ENCODE results near the gene CCDC33.

The CCDC33 gene

DNA sequence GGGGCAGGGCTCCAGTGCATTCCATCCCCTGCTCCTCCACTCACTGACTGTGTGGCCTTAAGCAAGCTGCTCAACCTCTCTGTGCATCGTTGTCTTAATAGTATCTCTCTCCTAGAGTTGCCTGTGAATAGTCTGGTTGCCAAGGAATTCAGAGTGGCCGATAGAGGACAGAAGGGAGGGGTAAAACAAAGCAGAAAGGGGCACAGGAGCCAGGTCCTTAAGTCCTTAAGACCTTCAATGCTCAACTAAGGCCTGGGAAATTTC is 145.0 kb downstream of the CCDC33 start:
- no peaks in the 10 kb centered on the region for H3K9me3 ChIP-seq (ENCODE audit: insufficient read depth, low read length)
- H3K4me3 ChIP-seq (ENCODE audit: insufficient read length, low read depth): no peak overlapping the region
- peaks cover 19% of the 10 kb centered on the region for H3K4me1 ChIP-seq (ENCODE audit: insufficient read depth, insufficient read length)
- TF ChIP-seq YY1 (IDR thresholded peaks at IDR 0.05; ENCODE audit: insufficient read depth, insufficient read length) (no peak), ZNF274 (IDR thresholded peaks at IDR 0.05; ENCODE audit: low read depth, low read length) (no peak), SUZ12 (IDR thresholded peaks at IDR 0.05; ENCODE audit: extremely low read depth, insufficient read depth, insufficient read length) (no peak)
- H3K36me3 ChIP-seq (ENCODE audit: insufficient read depth, insufficient read length, low read length): no peaks in the 10 kb centered on the region
- H3K27me3 ChIP-seq (ENCODE audit: insufficient read depth, insufficient read length): peaks cover 1% of the 10 kb centered on the region
- no peak overlapping the region for H3K9ac ChIP-seq (ENCODE audit: insufficient read length, low read depth)
- DNase-seq (ENCODE audit: low read depth, low spot score): no peak

- Histone ChIP-seq H3K36me3 (ENCODE audit: insufficient read depth, insufficient read length, low read length) (no peaks in the 10 kb centered on the region), H3K4me1 (ENCODE audit: insufficient read depth, insufficient read length) (peaks cover 21% of the 10 kb centered on the region), H3K4me3 (ENCODE audit: insufficient read length, low read depth) (no peak overlapping the region), H3K9ac (ENCODE audit: insufficient read length, low read depth) (no peak overlapping the region), H3K9me3 (ENCODE audit: insufficient read depth, low read length) (no peaks in the 10 kb centered on the region), H3K27me3 (ENCODE audit: insufficient read depth, insufficient read length) (no peaks in the 10 kb centered on the region)
- TF ChIP-seq YY1 (IDR thresholded peaks at IDR 0.05; ENCODE audit: insufficient read depth, insufficient read length): no peak
- no peak for TF ChIP-seq SUZ12 (IDR thresholded peaks at IDR 0.05; ENCODE audit: extremely low read depth, insufficient read depth, insufficient read length)
- TF ChIP-seq ZNF274 (IDR thresholded peaks at IDR 0.05; ENCODE audit: low read depth, low read length): no peak
- no peak for DNase-seq (ENCODE audit: low read depth, low spot score)
These were observed 145.4 kb downstream of the CCDC33 start for GRCh38 chr15:74381481-74381880.

DNA sequence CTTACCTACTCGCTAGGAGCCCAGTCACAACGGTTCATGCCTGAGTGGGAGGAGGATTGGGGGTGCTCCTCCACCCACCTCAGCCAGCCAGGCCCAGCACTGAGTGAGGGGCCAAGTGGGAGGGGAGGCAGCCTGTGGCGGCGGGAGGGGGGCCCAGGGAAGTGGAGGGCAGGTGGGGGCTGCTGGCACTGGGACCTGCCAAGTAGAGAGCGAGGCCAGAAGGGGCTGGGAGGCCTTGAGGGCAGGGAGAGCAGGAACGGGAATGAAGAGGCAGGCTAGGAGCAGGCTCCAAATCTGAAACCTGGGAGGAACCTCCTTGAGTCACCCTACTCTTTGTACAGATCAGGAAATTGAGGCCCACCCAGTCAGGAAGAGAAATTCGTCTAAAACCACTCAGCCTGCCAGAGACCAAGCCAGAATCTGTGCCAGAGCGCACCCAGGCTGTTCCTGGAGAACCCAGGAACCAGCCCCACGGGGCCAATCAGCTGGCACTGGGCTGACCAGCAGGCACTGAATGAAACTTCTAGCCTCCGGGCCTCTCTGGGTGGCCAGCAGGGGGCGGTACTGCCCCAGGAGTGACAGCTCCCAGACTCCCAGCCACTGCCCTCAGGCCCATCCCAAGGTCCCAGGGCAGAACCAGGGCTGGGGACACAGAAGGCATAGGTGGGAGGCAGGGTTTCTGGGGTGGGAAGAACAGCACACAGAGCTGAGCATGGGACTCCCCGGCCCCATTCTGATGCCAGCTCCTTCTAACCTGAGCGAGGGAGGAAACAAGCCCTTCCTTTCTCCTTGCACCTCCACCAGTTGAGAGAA is 146.1 kb downstream of the CCDC33 start:
- no peaks in the 10 kb centered on the region for H3K9me3 ChIP-seq (ENCODE audit: insufficient read depth, low read length)
- H3K4me1 ChIP-seq (ENCODE audit: insufficient read depth, insufficient read length): peaks cover 29% of the 10 kb centered on the region
- no peaks in the 10 kb centered on the region for H3K36me3 ChIP-seq (ENCODE audit: insufficient read depth, insufficient read length, low read length)
- H3K4me3 ChIP-seq (ENCODE audit: insufficient read length, low read depth): no peak overlapping the region
- TF ChIP-seq ZNF274 (IDR thresholded peaks at IDR 0.05; ENCODE audit: low read depth, low read length) (no peak), SUZ12 (IDR thresholded peaks at IDR 0.05; ENCODE audit: extremely low read depth, insufficient read depth, insufficient read length) (no peak), YY1 (IDR thresholded peaks at IDR 0.05; ENCODE audit: insufficient read depth, insufficient read length) (no peak)
- peak; percentile 67 for DNase-seq (ENCODE audit: low read depth, low spot score)
- H3K27me3 ChIP-seq (ENCODE audit: insufficient read depth, insufficient read length): no peaks in the 10 kb centered on the region
- peak overlapping the region; percentile 47 for H3K9ac ChIP-seq (ENCODE audit: insufficient read length, low read depth)

DNA sequence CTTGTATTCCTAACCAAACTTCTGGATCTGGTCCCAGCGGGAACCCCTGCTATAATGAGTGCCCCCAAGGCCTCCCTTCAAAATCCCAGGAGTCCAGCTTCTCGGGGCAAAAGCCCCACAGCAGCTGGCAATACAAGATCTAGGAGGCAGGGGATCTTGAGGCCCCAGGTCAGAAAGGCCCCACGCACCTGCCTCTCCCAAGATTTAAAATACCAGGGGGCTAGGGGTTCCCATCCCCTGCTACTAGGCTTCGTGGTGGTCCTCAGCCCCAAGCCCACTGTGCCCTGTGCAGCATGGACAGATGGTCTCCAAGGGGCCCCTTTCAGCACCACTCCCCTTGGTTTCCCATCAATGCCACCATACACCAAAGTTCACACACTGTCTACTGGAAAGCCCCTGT is 147.2 kb downstream of the CCDC33 start:
- no peak for DNase-seq (ENCODE audit: low read depth, low spot score)
- no peak for TF ChIP-seq YY1 (IDR thresholded peaks at IDR 0.05; ENCODE audit: insufficient read depth, insufficient read length)
- no peak overlapping the region for H3K4me3 ChIP-seq (ENCODE audit: insufficient read length, low read depth)
- H3K4me1 ChIP-seq (ENCODE audit: insufficient read depth, insufficient read length): peaks cover 29% of the 10 kb centered on the region
- no peak overlapping the region for H3K9ac ChIP-seq (ENCODE audit: insufficient read length, low read depth)
- H3K36me3 ChIP-seq (ENCODE audit: insufficient read depth, insufficient read length, low read length): no peaks in the 10 kb centered on the region
- no peaks in the 10 kb centered on the region for H3K27me3 ChIP-seq (ENCODE audit: insufficient read depth, insufficient read length)
- H3K9me3 ChIP-seq (ENCODE audit: insufficient read depth, low read length): no peaks in the 10 kb centered on the region

DNA sequence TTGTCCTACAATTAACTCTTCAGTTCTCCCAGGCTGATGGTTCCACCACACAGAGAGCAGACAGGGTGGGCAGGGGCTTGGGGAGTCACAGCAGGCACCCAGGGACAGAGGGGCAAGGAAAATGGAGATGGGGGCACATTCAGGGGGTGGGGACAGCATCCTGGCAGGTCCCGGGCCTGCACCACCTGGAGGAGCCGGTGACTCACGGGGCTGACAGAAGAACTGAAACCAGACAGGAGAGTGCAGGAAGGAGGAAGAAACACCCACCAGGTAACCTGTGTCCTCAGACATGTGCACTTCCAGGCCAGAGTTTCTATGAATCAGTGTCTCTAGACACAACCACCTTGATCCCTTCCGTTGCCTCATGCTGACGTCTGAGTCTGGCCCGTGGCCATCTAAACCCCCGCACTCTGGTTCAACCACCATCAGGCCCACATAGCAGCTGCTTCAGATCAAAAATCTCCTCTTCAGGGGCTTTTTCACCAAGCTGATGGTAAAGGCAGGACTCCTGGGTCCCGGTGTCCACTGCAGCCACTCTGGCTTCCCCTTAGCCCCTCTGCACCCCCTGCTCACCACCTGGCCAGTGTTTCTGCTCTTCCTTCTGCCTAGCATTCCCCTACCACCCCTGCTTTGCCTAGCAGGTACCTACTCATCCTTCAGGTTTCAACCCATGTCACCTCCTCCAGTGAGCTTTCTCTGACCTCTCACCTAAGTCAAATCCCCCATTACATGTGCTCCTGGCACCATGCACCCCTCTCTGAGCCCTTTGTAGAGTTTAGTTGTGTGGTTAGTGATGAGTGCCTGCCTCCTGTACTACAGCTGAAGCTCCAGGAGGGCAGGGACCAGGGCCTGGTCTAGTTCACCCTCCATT is 147.8 kb downstream of the CCDC33 start:
- no peak for DNase-seq (ENCODE audit: low read depth, low spot score)
- H3K4me1 ChIP-seq (ENCODE audit: insufficient read depth, insufficient read length): peaks cover 31% of the 10 kb centered on the region
- H3K4me3 ChIP-seq (ENCODE audit: insufficient read length, low read depth): no peak overlapping the region

GRCh38 chr15:74384566-74384880 is 148.4 kb downstream of the CCDC33 start:
- TF ChIP-seq YY1 (IDR thresholded peaks at IDR 0.05; ENCODE audit: insufficient read depth, insufficient read length) (no peak), ZNF274 (IDR thresholded peaks at IDR 0.05; ENCODE audit: low read depth, low read length) (no peak), SUZ12 (IDR thresholded peaks at IDR 0.05; ENCODE audit: extremely low read depth, insufficient read depth, insufficient read length) (no peak)
- no peaks in the 10 kb centered on the region for H3K36me3 ChIP-seq (ENCODE audit: insufficient read depth, insufficient read length, low read length)
- no peak overlapping the region for H3K9ac ChIP-seq (ENCODE audit: insufficient read length, low read depth)
- no peaks in the 10 kb centered on the region for H3K27me3 ChIP-seq (ENCODE audit: insufficient read depth, insufficient read length)
- peaks cover 32% of the 10 kb centered on the region for H3K4me1 ChIP-seq (ENCODE audit: insufficient read depth, insufficient read length)
- no peaks in the 10 kb centered on the region for H3K9me3 ChIP-seq (ENCODE audit: insufficient read depth, low read length)
- no peak for DNase-seq (ENCODE audit: low read depth, low spot score)
- no peak overlapping the region for H3K4me3 ChIP-seq (ENCODE audit: insufficient read length, low read depth)

More for the DNA sequence above, 147.8 kb downstream of the CCDC33 start:
- no peaks in the 10 kb centered on the region for H3K27me3 ChIP-seq (ENCODE audit: insufficient read depth, insufficient read length)
- no peaks in the 10 kb centered on the region for H3K9me3 ChIP-seq (ENCODE audit: insufficient read depth, low read length)
- TF ChIP-seq SUZ12 (IDR thresholded peaks at IDR 0.05; ENCODE audit: extremely low read depth, insufficient read depth, insufficient read length) (no peak), YY1 (IDR thresholded peaks at IDR 0.05; ENCODE audit: insufficient read depth, insufficient read length) (no peak), ZNF274 (IDR thresholded peaks at IDR 0.05; ENCODE audit: low read depth, low read length) (no peak)
- H3K9ac ChIP-seq (ENCODE audit: insufficient read length, low read depth): no peak overlapping the region
- no peaks in the 10 kb centered on the region for H3K36me3 ChIP-seq (ENCODE audit: insufficient read depth, insufficient read length, low read length)

- no peak overlapping the region for H3K4me3 ChIP-seq (ENCODE audit: insufficient read length, low read depth)
- DNase-seq (ENCODE audit: low read depth, low spot score): no peak
- TF ChIP-seq ZNF274 (IDR thresholded peaks at IDR 0.05; ENCODE audit: low read depth, low read length) (no peak), YY1 (IDR thresholded peaks at IDR 0.05; ENCODE audit: insufficient read depth, insufficient read length) (no peak), SUZ12 (IDR thresholded peaks at IDR 0.05; ENCODE audit: extremely low read depth, insufficient read depth, insufficient read length) (no peak)
- no peaks in the 10 kb centered on the region for H3K9me3 ChIP-seq (ENCODE audit: insufficient read depth, low read length)
- peak overlapping the region; percentile 17 for H3K9ac ChIP-seq (ENCODE audit: insufficient read length, low read depth)
- H3K27me3 ChIP-seq (ENCODE audit: insufficient read depth, insufficient read length): no peaks in the 10 kb centered on the region
- no peaks in the 10 kb centered on the region for H3K36me3 ChIP-seq (ENCODE audit: insufficient read depth, insufficient read length, low read length)
- peaks cover 32% of the 10 kb centered on the region for H3K4me1 ChIP-seq (ENCODE audit: insufficient read depth, insufficient read length)
These were observed 148.9 kb downstream of the CCDC33 start for GRCh38 chr15:74384881-74385643.
